GM21526 (cell line): ENCODE measurements around the gene OSBPL8.

Experiments used
- ATAC-seq: cut with Tn5 transposase; IDR thresholded peaks from one replicate; pipeline ENCODE4 v1.9.1; 2021; ENCODE audit warnings: moderate library complexity; ENCODE audit not compliant: unreplicated experiment, low FRiP score

Gene OSBPL8

GRCh38 chr12:76556368-76556767 lies 3.2 kb downstream of the OSBPL8 start:
- no peak for ATAC-seq

GRCh38 chr12:76555797-76556196 lies 3.8 kb downstream of the OSBPL8 start:
- no peak for ATAC-seq

GRCh38 chr12:76555231-76555767 lies 4.3 kb downstream of the OSBPL8 start:
- ATAC-seq, result no peak

DNA sequence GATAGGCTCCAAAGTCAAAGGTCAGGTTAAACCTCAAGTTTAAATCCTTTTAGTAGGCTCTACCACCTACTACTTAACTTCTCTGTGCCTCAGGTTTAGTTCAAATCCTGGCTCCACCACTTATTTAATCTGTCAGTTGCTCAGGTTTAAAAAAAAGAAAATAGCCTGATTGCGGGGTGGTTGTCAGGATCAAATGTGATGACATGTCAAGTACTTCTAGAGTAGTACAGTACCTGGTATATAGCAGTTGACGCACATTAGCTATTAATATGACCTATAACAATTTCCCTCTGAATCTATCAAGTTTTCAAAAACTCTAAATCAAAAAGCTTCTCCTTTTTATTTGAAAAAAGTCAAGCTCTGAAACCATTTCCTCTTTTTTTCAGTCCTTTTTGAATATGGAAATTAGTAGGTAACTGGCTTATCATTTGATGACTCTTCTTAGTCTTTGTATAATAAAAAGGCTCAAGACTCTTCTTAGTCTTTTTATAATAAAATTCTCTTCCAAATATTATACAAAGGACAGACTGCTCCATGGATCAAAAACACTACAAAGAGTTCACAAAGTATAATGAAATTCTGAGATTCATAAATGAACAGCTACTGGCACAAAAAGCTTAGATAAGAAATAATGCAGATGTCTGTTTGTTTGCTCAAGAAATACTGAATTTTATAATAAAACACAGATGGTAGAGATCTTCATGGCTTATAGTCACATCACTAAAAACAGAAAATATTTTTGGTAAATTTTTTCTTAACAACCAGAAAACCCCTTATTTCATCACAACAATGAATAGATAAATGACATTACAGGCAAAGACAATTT lies 5.0 kb downstream of the OSBPL8 start:
- ATAC-seq, result no peak

- ATAC-seq, result no peak
Measured at GRCh38 chr12:76552343-76552938, 7.1 kb downstream of the OSBPL8 start.

- peak; percentile 61 for ATAC-seq
Measured at GRCh38 chr12:76551482-76551888, 8.1 kb downstream of the OSBPL8 start.

DNA sequence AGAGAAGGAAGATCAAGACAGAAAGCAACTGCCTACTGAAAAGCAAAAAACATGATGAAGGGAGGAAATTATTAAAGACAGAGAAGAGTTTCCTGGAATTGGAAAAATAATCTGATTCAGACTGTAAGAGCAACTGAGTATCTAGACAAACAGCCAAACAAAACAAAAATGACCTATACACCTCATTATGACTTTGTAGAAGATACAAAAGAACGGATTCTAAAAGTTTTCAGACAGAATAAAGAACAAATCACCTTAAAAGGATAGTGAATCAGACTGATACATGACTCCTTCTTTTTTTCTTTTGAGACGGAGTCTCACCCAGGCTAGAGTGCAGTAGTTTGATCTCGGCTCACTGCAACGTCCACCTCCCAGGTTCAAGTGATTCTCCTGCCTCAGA lies 10.4 kb downstream of the OSBPL8 start:
- no peak for ATAC-seq

DNA sequence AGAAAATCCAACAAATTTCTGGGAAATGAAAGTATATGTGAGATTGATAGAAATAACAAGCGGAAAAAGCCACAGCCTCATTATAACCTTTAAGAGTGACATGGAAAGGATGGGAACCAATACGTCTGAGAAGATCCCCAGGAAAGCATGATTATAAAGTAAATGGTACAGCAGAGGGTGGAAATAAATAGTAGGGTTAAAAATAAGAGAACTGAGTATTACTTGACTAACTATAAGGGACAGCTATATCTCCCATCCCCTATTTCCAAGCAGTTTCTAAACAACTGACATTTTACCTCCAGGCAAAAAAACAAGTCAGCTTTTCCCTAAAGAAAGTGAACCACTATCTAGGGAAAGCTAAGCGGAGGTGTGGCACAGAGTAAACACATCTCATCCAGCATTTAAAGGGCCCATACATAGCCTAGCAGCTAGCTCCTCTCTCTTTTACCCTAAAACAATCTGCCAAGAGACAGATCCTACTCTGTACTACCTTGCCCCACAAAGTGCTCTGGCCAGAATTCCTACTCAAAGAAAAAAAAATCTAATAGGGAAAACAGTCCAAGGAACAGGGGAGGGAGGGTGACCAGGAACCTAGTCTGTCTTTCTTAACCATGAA lies 11.2 kb downstream of the OSBPL8 start:
- no peak for ATAC-seq

GRCh38 chr12:76547526-76547925 lies 12.0 kb downstream of the OSBPL8 start:
- no peak for ATAC-seq

DNA sequence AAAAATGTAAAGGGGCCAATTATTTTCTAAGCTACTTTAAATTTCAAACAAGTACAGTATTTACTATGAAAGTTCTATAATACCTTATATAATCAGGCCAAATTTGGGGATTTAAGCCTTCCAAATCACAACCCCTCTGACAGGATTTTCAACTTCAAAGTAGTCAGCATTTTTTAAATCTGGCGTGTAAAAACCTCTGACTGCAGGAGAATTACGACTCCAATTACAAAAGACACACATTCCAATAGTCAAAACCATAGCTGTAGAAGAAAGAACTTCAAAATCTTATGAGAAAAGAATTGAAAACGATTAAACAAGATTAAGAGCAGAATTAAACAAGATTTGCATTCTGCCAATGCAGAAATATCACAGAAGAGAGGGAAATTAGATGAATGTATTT lies 12.7 kb downstream of the OSBPL8 start:
- no peak for ATAC-seq

- no peak for ATAC-seq
Measured at GRCh38 chr12:76545486-76545885, 14.1 kb downstream of the OSBPL8 start.

- no peak for ATAC-seq
Measured at GRCh38 chr12:76544601-76545261, 14.8 kb downstream of the OSBPL8 start.

DNA sequence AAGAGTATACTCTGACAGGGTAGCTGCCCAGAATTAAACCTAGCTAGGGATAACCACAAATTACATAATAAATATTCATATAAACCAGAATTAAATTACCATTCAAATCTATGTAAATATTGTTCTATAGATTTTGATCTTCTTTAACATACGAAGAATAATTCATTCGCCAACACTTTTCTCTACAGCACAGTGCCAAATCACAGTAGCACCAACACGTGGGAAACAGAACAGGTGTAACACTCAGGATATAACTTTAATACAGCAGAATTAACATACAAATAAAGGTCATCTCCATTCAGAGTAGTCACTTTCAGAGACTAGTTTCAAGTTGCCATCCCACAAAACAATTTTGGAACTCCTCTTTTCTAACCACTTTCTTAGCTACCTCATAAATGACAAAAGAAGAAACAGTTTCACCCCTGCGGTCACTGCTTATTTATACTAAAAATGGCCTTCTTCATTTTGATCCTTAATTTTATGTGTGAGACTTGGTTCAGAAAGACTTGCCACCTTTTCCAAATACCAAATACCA lies 15.7 kb downstream of the OSBPL8 start:
- no peak for ATAC-seq

GRCh38 chr12:76542908-76543307 lies 16.7 kb downstream of the OSBPL8 start:
- ATAC-seq, result no peak

GRCh38 chr12:76539727-76540126 lies 19.8 kb downstream of the OSBPL8 start:
- ATAC-seq, result no peak

GRCh38 chr12:76537923-76538322 lies 21.6 kb downstream of the OSBPL8 start:
- ATAC-seq, result no peak

GRCh38 chr12:76536546-76536945 lies 23.0 kb downstream of the OSBPL8 start:
- ATAC-seq, result no peak

DNA sequence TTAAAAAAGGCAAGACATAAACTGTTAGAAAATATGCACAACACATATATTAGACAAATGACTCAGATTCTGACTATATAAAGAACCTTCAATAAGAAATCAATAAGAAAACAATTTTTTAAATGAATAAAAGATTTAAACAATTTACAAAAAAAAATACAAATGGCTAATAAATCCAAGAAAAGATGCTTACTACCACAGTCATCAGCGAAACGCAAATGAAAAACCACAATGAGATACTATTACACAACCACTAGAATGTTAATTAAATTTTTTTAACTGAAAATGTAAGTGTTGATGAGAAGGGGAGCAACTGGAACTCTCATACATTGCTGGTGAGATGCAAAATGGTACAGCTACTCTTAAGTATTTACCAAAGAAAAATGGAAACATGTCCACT lies 24.4 kb downstream of the OSBPL8 start:
- ATAC-seq, result no peak

DNA sequence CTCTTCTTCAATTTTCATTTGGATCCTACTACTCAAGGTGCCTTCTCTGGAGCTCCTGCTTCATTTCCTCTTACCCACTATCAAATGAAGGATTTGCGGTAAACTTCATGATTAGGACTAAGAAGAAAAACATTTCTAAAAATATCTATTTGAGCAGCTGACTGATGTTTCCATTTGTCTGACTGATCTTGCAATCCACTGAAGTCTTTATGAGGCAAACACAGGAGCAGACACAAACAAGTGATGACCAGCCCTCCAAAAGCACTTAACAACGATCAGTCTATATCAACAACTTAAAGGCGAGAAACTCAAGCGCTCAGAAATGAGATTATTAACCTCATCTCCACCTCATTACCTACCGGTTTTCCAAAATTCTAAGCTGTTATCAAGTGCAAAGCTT lies 26.2 kb downstream of the OSBPL8 start:
- ATAC-seq, result no peak

GRCh38 chr12:76532520-76532919 lies 27.1 kb downstream of the OSBPL8 start:
- ATAC-seq, result no peak

DNA sequence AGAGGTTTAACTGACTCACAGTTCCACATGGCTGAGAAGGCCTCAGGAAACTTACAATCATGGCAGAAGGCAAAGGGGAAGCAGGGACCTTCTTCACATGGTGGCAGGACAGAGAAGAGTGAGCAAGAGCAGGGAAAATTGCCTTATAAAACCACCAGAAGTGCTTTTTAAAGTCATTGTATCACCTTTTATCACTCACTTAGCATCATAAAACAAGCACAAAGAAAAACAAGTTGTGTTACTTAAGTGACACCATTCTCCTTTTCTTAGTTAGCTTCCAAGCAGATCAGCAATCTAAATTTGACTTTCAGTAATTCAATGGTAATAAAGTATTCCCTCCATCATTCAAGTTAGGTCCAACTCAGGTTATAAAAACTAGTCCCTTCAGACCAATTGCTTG lies 28.5 kb downstream of the OSBPL8 start:
- no peak for ATAC-seq
